ENCODE results near the gene SLC2A13. TPM values are rescaled to one million over a fixed set of nuclear protein-coding genes. Genes with fewer than 3 reads are reported as not detected.

The SLC2A13 gene
- total RNA-seq, 1 donor from 2014 or later: 13.0 TPM

GRCh38 chr12:40107098-40107802 is 1.4 kb upstream of the SLC2A13 start:
- intact Hi-C loops (cut with DNase I): loop anchor here (1.0 to 10.0 kb wide), 3 partner anchors 50 to 342 kb away; no protein-coding TSS in a partner anchor
- DNase-seq (ENCODE audit: low spot score): peak; percentile 92

GRCh38 chr12:40106655-40107054 is 774 bp upstream of the SLC2A13 start:
- intact Hi-C loops (cut with DNase I): loop anchor here (1.0 to 10.0 kb wide), 3 partner anchors 49 to 342 kb away; no protein-coding TSS in a partner anchor

GRCh38 chr12:40106202-40106533 is 287 bp upstream of the SLC2A13 start:
- DNase-seq (ENCODE audit: low spot score): no peak
- intact Hi-C loops (cut with DNase I): loop anchor here (5.0 to 10.0 kb wide), 2 partner anchors 49 to 341 kb away; no protein-coding TSS in a partner anchor

More at GRCh38 chr12:40106655-40107054, 774 bp upstream of the SLC2A13 start:
- DNase-seq (ENCODE audit: low spot score): no peak

GRCh38 chr12:40105265-40105514 is 691 bp downstream of the SLC2A13 start:
- intact Hi-C loops (cut with DNase I): loop anchor here (5.0 to 10.0 kb wide), 2 partner anchors 48 to 340 kb away; no protein-coding TSS in a partner anchor
- no peak for DNase-seq (ENCODE audit: low spot score)

GRCh38 chr12:40104461-40105264 is 1.2 kb downstream of the SLC2A13 start:
- DNase-seq (ENCODE audit: low spot score): no peak

GRCh38 chr12:40103043-40103442 is 2.8 kb downstream of the SLC2A13 start:
- no peak for DNase-seq (ENCODE audit: low spot score)
- intact Hi-C loops (cut with DNase I): loop anchor here (10.0 kb wide), 1 partner anchor 338 kb away; no protein-coding TSS in a partner anchor

More at GRCh38 chr12:40104461-40105264, 1.2 kb downstream of the SLC2A13 start:
- intact Hi-C loops (cut with DNase I): loop anchor here (5.0 to 10.0 kb wide), 2 partner anchors 47 to 340 kb away; no protein-coding TSS in a partner anchor

- no peak for DNase-seq (ENCODE audit: low spot score)
- intact Hi-C loops (cut with DNase I): loop anchor here (10.0 kb wide), 1 partner anchor 337 kb away; no protein-coding TSS in a partner anchor
These were observed 4.1 kb downstream of the SLC2A13 start for GRCh38 chr12:40101747-40102146.

- no peak for DNase-seq (ENCODE audit: low spot score)
- intact Hi-C loops (cut with DNase I): no loop called here
These were observed 6.4 kb downstream of the SLC2A13 start for GRCh38 chr12:40099423-40099853.

GRCh38 chr12:40098406-40099145 is 7.3 kb downstream of the SLC2A13 start:
- intact Hi-C loops (cut with DNase I): no loop called here
- no peak for DNase-seq (ENCODE audit: low spot score)

- intact Hi-C loops (cut with DNase I): no loop called here
These were observed 12.4 kb downstream of the SLC2A13 start for GRCh38 chr12:40093512-40093911.

GRCh38 chr12:40086471-40086870 is 19.4 kb downstream of the SLC2A13 start:
- intact Hi-C loops (cut with DNase I): no loop called here
- no peak for DNase-seq (ENCODE audit: low spot score)

More at GRCh38 chr12:40093512-40093911, 12.4 kb downstream of the SLC2A13 start:
- no peak for DNase-seq (ENCODE audit: low spot score)

- DNase-seq (ENCODE audit: low spot score): no peak
- intact Hi-C loops (cut with DNase I): no loop called here
These were observed 27.6 kb downstream of the SLC2A13 start for GRCh38 chr12:40078266-40078665.

GRCh38 chr12:40075458-40075857 is 30.4 kb downstream of the SLC2A13 start:
- intact Hi-C loops (cut with DNase I): no loop called here
- DNase-seq (ENCODE audit: low spot score): no peak

GRCh38 chr12:40068416-40068815 is 37.5 kb downstream of the SLC2A13 start:
- intact Hi-C loops (cut with DNase I): no loop called here
- no peak for DNase-seq (ENCODE audit: low spot score)

GRCh38 chr12:40065636-40066035 is 40.2 kb downstream of the SLC2A13 start:
- intact Hi-C loops (cut with DNase I): no loop called here
- DNase-seq (ENCODE audit: low spot score): no peak

GRCh38 chr12:40063414-40063813 is 42.5 kb downstream of the SLC2A13 start:
- intact Hi-C loops (cut with DNase I): no loop called here
- no peak for DNase-seq (ENCODE audit: low spot score)

- no peak for DNase-seq (ENCODE audit: low spot score)
- intact Hi-C loops (cut with DNase I): loop anchor here (5.0 kb wide), 2 partner anchors 46 to 49 kb away; partner anchors contain the start of gene SLC2A13
These were observed 47.1 kb downstream of the SLC2A13 start for GRCh38 chr12:40058721-40059190.

GRCh38 chr12:40056373-40056772 is 49.5 kb downstream of the SLC2A13 start:
- no peak for DNase-seq (ENCODE audit: low spot score)
- intact Hi-C loops (cut with DNase I): loop anchor here (5.0 kb wide), 2 partner anchors 44 to 51 kb away; partner anchors contain the start of gene SLC2A13

- intact Hi-C loops (cut with DNase I): loop anchor here (5.0 kb wide), 2 partner anchors 43 to 52 kb away; partner anchors contain the start of gene SLC2A13
These were observed 50.1 kb downstream of the SLC2A13 start for GRCh38 chr12:40055776-40056175.

More at GRCh38 chr12:40055776-40056175, 50.1 kb downstream of the SLC2A13 start:
- no peak for DNase-seq (ENCODE audit: low spot score)

Data from cardiac septum (tissue), 1 donor.